Activated CD4-positive, alpha-beta T cell treated with anti-CD3 and anti-CD28 coated beads for 24 hours (primary cell): ENCODE measurements around the gene FOLR1.

Source experiments
- DNase-seq, 2 donors: peaks; one replicate each; pipeline ENCODE4 v3.0.0-alpha.2; 2020; ENCODE audit warnings: low read depth in 2 of 2

Gene FOLR1

GRCh38 chr11:72223615-72224563, 31.9 kb downstream of the FOLR1 start:
- peak in 1 of 2 donors; percentile 50 for DNase-seq

GRCh38 chr11:72224564-72225410, 32.8 kb downstream of the FOLR1 start, which contains the start of gene INPPL1:
Gene INPPL1, plus strand, starts transcription at chr11:72224767. Its CDS starts 218 bp downstream, at chr11:72224985.
- no peak for DNase-seq

- DNase-seq = no peak
These were observed 33.5 kb downstream of the FOLR1 start for GRCh38 chr11:72225411-72225951.

GRCh38 chr11:72226701-72227100, 34.8 kb downstream of the FOLR1 start:
- no peak for DNase-seq

- DNase-seq = no peak
These were observed 35.6 kb downstream of the FOLR1 start for GRCh38 chr11:72227316-72228228.

GRCh38 chr11:72228229-72228843, 36.4 kb downstream of the FOLR1 start:
- DNase-seq = no peak

GRCh38 chr11:72228844-72229231, 36.9 kb downstream of the FOLR1 start:
- no peak for DNase-seq

GRCh38 chr11:72229336-72229924, 37.5 kb downstream of the FOLR1 start:
- DNase-seq = no peak

- no peak for DNase-seq
These were observed 38.2 kb downstream of the FOLR1 start for GRCh38 chr11:72229925-72230763.

GRCh38 chr11:72230764-72231365, 38.9 kb downstream of the FOLR1 start:
- DNase-seq = no peak

- DNase-seq = no peak
These were observed 39.7 kb downstream of the FOLR1 start for GRCh38 chr11:72231396-72232259.

- DNase-seq = no peak
These were observed 40.5 kb downstream of the FOLR1 start for GRCh38 chr11:72232260-72233055.

- DNase-seq = no peak
These were observed 41.3 kb downstream of the FOLR1 start for GRCh38 chr11:72233056-72233772.

- DNase-seq = no peak
These were observed 42.0 kb downstream of the FOLR1 start for GRCh38 chr11:72233773-72234513.

- no peak for DNase-seq
These were observed 42.5 kb downstream of the FOLR1 start for GRCh38 chr11:72234514-72234830.

- DNase-seq = no peak
These were observed 43.0 kb downstream of the FOLR1 start for GRCh38 chr11:72234920-72235319.
